Mesangial cell (primary cell): Measurements from ENCODE around the gene ZNF20. TPM values are rescaled to one million over a fixed set of nuclear protein-coding genes. Genes with fewer than 3 reads are reported as not detected.

Experiments used
- total RNA-seq: library from RNA; depleted of rRNA; stranded (reverse); fragments of >200 nt; gene quantifications from 2 replicates; pipeline ENCODE4 v1.2.3, GENCODE V29; 2015

The ZNF20 gene
- 2.5 and 2.6 TPM in 2 replicates for total RNA-seq

DNA sequence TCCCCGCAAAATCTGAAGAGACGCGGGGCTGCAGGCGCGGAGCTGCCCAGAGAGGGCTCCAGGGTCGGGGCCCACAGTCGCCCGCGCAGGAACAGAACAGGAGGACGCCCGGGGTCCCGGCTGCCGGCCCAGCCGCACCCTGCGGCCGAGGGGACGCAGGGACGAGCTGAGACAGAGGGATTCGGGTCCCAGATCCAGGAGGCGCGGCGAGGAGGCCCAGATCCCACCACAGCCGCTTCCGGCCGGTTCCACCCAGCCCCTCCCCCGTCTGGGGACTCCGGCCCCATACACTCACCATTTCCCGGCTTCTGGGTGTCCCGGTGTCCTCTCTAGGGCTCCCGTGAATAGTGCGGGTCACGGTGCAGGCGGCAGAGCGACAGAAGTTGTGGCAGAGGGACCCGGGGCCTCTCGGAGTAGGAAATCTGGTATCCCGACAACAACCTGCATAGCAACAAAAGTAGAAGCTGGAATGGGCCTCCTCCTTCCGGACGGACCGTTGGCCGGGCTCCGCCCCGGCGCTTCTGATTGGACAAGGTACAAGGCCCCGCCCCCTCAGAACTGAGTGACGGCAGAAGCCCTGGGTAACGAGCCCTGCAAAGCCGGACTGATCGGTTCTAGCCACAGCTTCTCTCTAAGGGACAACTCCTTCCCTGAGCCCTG is at the start of gene ZNF20:
Gene ZNF20 (minus strand): TSS at position 466 of the 660 bp plus-strand sequence. CDS start 168 bp downstream, at position 298.

DNA sequence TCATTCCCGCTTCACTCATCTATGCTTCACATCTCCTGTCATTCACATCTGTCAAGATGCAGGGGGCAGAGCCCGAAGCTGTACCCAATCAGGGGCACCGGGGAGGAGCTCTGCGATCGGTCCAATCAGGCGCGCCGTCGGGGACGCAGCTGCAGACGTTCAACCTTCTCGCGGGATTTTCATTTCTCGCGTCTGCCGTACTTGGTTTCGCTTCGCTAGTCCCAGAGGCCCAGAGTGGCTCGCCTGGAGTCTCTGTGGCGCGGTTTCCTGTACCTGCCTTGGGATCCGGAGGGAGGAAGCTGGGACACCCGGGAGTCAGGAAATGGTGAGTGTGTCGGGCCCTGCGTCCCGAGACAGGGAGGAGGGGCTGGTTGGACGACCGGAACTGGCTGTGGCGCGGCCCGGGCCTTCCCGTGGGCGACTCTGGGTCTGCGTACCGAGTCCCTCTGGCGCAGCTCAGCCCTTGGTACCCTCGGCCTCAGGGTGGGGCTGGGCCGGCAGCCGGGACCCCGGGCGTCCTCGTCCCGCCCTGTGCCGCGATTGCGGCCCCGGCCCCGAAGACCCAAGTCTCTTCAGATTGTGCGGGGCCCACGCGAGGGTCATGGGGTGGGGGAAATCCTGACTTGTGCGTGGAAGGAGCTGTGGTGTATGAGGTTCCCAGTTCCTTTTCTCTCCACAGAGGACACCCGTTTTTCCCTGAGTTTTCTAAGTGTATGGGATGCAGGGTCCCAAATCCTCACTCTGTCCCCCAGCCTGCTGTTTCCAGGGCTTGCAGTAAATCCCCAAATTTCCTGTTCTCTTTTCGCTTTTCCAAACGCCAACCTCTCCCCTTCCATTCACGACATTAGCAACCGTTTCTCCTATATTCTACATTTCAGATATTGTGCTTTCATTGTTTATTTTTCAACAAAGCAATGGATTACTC is 23.0 kb upstream of the ZNF20 start, which contains the start of gene ZNF136:
Gene ZNF136 (plus strand): TSS at position 215 of the 925 bp plus-strand sequence. CDS start 108 bp downstream, at position 323.

DNA sequence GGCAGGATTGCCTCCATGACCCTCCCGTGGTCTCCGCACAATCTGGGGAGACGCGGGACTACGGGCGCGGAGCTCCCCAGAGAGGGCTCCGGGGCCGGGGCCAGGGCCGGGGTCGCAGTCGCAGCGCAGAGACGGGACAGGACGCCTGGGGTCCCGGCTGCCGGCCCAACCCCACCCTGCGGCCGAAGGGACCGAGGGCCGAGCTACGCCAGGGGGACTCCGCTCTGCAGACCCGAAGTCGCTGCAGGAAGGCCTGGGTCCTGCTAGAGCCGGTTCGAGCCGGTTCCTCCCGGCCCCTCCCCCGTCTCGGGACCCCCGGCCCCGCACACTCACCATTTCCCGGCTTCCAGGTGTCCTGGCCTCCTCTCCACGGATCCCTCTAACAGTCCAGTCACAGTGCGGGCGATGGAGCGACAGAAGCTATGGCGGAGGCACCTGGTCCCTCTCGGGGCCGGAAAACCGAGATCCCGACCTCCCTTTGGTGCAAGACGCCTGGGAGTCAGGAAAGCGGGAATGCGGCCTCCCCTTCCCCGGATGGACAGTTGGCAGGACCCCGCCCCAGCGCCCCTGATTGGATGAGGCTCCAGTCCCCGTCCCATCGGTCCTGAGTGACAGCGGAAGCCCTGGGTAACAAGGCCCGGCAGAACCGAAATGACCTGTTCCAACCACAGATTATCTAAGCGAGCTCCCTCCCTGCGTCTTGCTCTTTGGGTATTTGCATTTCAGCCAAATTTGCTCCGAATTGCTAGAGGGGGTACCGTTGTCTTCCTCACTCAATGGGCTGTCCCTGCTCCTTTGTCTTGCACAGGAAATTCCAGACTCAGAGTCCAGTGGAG is 16.3 kb upstream of the ZNF20 start, which contains the start of gene ZNF625:
Gene ZNF625 (minus strand): TSS at position 512 of the 836 bp plus-strand sequence. CDS start 176 bp downstream, at position 336.

Other genes with a start within 250 kb of the ZNF20 start
- gene ZNF700, start 215.2 kb downstream of the ZNF20 start, total RNA-seq, result 2.9 and 4.6 TPM in 2 replicates
- gene ZNF763, start 175.3 kb downstream of the ZNF20 start, total RNA-seq, result 0.33 and 0.89 TPM in 2 replicates
- 2.0 and 2.4 TPM in 2 replicates for gene ZNF433, start 104.7 kb downstream of the ZNF20 start, total RNA-seq
- gene ZNF878, start 87.4 kb downstream of the ZNF20 start, total RNA-seq, result 0.16 TPM in 1 of 2 replicates, not detected in the other
- gene ZNF844, start 75.6 kb downstream of the ZNF20 start, total RNA-seq, result 1.3 and 1.8 TPM in 2 replicates
- 2.8 and 3.7 TPM in 2 replicates for gene ZNF625, start 16.4 kb upstream of the ZNF20 start, total RNA-seq
- 1.6 and 3.4 TPM in 2 replicates for gene ZNF136, start 22.7 kb upstream of the ZNF20 start, total RNA-seq
- gene ZNF44, start 154.5 kb upstream of the ZNF20 start, total RNA-seq, result 1.1 and 3.8 TPM in 2 replicates
- 0.63 and 0.65 TPM in 2 replicates for gene ZNF563, start 193.3 kb upstream of the ZNF20 start, total RNA-seq
- gene ZNF442, start 225.3 kb upstream of the ZNF20 start, total RNA-seq, result 0.16 and 0.25 TPM in 2 replicates